ENCODE results near the gene CIITA.

CIITA gene

DNA sequence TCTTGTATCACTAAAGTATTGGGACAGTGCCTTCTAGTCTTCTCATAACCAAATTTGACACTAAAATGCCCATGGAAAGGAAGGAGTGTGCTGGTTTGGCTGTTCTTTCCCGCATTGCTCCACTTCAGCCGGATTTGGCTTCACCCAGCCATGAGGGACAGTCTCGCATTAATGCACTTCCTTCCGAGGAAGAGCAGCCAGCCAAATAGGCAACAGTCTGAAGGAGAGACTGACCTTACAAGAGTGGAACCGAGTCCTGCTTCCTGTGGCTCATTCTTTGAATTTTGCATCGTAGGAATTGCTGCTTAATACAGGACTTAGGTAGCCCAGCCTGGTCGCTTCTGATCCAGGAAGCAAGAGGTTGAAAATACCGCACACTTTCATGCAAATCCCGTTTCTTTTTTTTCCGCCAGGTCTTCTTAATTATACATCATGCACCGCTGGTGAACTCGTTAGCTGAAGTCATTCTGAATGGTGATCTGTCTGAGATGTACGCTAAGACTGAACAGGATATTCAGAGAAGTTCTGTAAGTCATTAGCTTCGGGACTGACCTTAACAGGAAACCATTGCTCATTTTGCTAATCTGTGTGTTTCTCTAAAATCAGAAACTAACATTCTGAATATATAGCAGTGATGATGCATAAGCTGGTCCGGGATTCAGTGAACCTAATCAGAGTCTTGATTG is 105.6 kb downstream of the CIITA start:
- no peak for DNase-seq

DNA sequence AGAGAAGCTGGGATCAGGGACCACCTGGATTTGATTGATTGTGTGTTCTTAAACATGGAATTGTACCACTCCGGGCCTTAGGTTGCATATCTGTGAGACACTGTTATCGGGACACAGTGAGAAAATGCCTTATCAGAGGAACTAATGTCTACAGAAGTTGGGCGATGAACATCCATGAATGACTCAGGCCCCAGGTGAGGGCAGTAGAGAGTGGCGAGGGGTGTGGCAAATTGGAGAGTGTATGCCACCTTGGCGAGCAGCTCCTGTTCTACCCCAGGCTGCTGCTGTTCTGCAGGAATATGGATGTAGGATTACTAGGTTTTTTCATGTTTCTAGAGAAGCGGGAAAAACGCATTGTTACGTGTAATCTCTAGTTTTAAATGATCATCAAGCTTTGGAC is 106.2 kb downstream of the CIITA start:
- DNase-seq = peak in 1 of 2 donors; percentile 19

DNA sequence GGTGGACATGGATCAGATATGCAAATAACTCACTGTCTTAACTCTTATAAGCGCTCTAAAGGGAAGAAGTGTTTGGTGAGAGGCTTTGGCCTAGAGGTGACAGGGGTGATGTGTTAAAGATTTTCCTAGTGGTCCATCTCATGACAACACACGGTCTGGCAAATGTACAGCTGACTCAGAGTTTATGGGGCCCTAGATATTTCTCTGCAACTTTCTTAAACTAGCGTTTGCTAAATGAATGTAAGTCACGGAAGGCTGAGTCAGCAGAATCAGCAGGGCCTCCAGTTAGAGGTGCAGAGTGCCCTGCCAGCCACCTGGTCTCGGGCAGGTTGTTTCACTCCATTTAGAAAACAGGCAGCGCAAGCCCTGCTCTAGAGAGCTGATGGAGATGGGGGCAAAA is 107.5 kb downstream of the CIITA start:
- no peak for DNase-seq

Measured in CD4-positive, alpha-beta T cell treated with Interleukin-4 for 1 hour (primary cell).